Transverse colon (tissue), 4 donors: ENCODE data around the gene DNAJB6.

Source experiments
- EP300 ChIP-seq: sonication (generic); formaldehyde crosslinking; IDR thresholded peaks from one replicate; pipeline ENCODE4 v1.6.1; 2017; ENCODE audit warnings: antibody characterized with exemption, low read depth
- POLR2A ChIP-seq: fragments of 450-650 bp; IDR thresholded peaks from one replicate; pipeline ENCODE4 v1.6.1; 2016; ENCODE audit warnings: antibody characterized with exemption, mild to moderate bottlenecking, moderate library complexity
- POLR2AphosphoS5 ChIP-seq, 3 donors: sonication (generic); formaldehyde crosslinking; IDR thresholded peaks; one replicate each; pipeline ENCODE4 v1.6.1; 2016; ENCODE audit warnings: antibody characterized with exemption in 3 of 3
- TF ChIP-seq, protein P1 (sequence below), 5 experiments: fragments of 200-600 bp in 3 of 5; fragments of 450-650 bp in 2 of 5; sonication (generic) in 3 of 5; IDR thresholded peaks; 1 replicate in 2 of 5; 2 replicates in 3 of 5; pipeline ENCODE4 v1.5.1; 2016 to 2017; ENCODE audit warnings: antibody characterized with exemption in 5 of 5, inconsistent platforms in 3 of 5, mild to moderate bottlenecking in 2 of 5, moderate library complexity in 1 of 5

GRCh38 chr7:157293413-157293788, 43.4 kb upstream of the DNAJB6 start:
- TF ChIP-seq, protein P1, sequence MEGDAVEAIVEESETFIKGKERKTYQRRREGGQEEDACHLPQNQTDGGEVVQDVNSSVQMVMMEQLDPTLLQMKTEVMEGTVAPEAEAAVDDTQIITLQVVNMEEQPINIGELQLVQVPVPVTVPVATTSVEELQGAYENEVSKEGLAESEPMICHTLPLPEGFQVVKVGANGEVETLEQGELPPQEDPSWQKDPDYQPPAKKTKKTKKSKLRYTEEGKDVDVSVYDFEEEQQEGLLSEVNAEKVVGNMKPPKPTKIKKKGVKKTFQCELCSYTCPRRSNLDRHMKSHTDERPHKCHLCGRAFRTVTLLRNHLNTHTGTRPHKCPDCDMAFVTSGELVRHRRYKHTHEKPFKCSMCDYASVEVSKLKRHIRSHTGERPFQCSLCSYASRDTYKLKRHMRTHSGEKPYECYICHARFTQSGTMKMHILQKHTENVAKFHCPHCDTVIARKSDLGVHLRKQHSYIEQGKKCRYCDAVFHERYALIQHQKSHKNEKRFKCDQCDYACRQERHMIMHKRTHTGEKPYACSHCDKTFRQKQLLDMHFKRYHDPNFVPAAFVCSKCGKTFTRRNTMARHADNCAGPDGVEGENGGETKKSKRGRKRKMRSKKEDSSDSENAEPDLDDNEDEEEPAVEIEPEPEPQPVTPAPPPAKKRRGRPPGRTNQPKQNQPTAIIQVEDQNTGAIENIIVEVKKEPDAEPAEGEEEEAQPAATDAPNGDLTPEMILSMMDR (IDR thresholded peaks at IDR 0.05), result no peak
- TF ChIP-seq POLR2AphosphoS5 (IDR thresholded peaks at IDR 0.05), result no peak
- no peak for TF ChIP-seq EP300
- TF ChIP-seq POLR2A, result no peak
